Stomach (tissue), 19 donors: ENCODE results near the gene CDADC1. TPM values are rescaled to one million over a fixed set of nuclear protein-coding genes. Genes with fewer than 3 reads are reported as not detected.
A peak's percentile ranks its signal among the peaks of the same experiment; 100 is the strongest.

ENCODE experiments used
- DNase-seq, 2 donors: peaks; one replicate each; pipeline versions ENCODE4 v3.0.0 to v3.0.0-alpha.2; 2013 to 2019
- H3K27ac ChIP-seq, 5 donors: fragments of 200-600 bp in 4 of 5; sonication (generic) in 4 of 5; one replicate each; pipeline ENCODE4 v1.5.1; 2013 to 2019; ENCODE audit warnings: mild to moderate bottlenecking in 1 of 5, moderate library complexity in 1 of 5
- H3K27me3 ChIP-seq, 3 donors: fragments of 200-600 bp; sonication (generic); one replicate each; pipeline ENCODE4 v1.5.1; 2017 to 2019; ENCODE audit warnings: mixed run types in 1 of 3
- H3K36me3 ChIP-seq, 4 donors: fragments of 200-600 bp; sonication (generic); 1 replicate in 3 of 4; 2 replicates in 1 of 4; pipeline ENCODE4 v1.5.1; 2016 to 2019
- H3K4me1 ChIP-seq, 4 donors: fragments of 200-600 bp; sonication (generic); one replicate each; pipeline ENCODE4 v1.5.1; 2016 to 2019
- H3K4me3 ChIP-seq, 4 donors: fragments of 200-600 bp; sonication (generic) in 3 of 4; one replicate each; pipeline ENCODE4 v1.5.1; 2016 to 2019; ENCODE audit warnings: mild to moderate bottlenecking in 1 of 4
- H3K9me3 ChIP-seq, 4 donors: fragments of 200-600 bp; sonication (generic); one replicate each; pipeline ENCODE4 v1.5.1; 2016 to 2019
- CTCF ChIP-seq, 7 experiments: fragments of 450-650 bp in 4 of 7; fragments of 200-600 bp in 3 of 7; sonication (generic) in 3 of 7; IDR thresholded peaks; one replicate each; pipeline ENCODE4 v1.5.1; 2016 to 2019; ENCODE audit warnings: antibody characterized with exemption in 7 of 7, control low read depth in 2 of 7, mild to moderate bottlenecking in 1 of 7
- EP300 ChIP-seq: sonication (generic); formaldehyde crosslinking; IDR thresholded peaks from one replicate; pipeline ENCODE4 v1.6.1; 2017; ENCODE audit warnings: antibody characterized with exemption
- POLR2A ChIP-seq, 4 donors: fragments of 450-650 bp; IDR thresholded peaks; one replicate each; pipeline ENCODE4 v1.6.1; 2016; ENCODE audit warnings: antibody characterized with exemption in 4 of 4, control low read depth in 2 of 4, mild to moderate bottlenecking in 1 of 4, moderate library complexity in 1 of 4
- POLR2AphosphoS5 ChIP-seq, 3 donors: sonication (generic); formaldehyde crosslinking; IDR thresholded peaks; one replicate each; pipeline ENCODE4 v1.6.1; 2016; ENCODE audit warnings: antibody characterized with exemption in 3 of 3
- WGBS, 5 donors: extraction: QIAGEN DNeasy Blood & Tissue Kit in 3 of 5; methylation state at CpG; one replicate each; pipeline versions ENCODE4 v1.1.5 to v1.1.7; 2013 to 2018; 5-methylcytosine and 5-hydroxymethylcytosine counted together
- intact Hi-C: fragments of 100-400 bp; cut with DNase I; formaldehyde crosslinking; loops from one replicate; pipeline ENCODE4 v1.15.1; 2023; ENCODE audit warnings: low total_unique reads
- long read RNA-seq, 10 donors: transcript quantifications; one replicate each; lab custom pipeline, GENCODE V29; 2026
- polyA plus RNA-seq, 3 donors: library from polyadenylated mRNA; stranded (reverse); fragments of 200-250 nt; gene quantifications; one replicate each; pipeline ENCODE4 v1.2.3, GENCODE V29; 2013
- total RNA-seq, 5 donors: library from RNA; depleted of rRNA; stranded (reverse); fragments of >200 nt; gene quantifications; one replicate each; pipeline versions ENCODE4 v1.1.0 to v1.2.3, GENCODE V29; 2014 to 2016
- donor health status: healthy with polysubstance abuse.
- donor health status: Bipolar disorder and iron deficiency.
- donor health status: healthy.

The CDADC1 gene
- total RNA-seq: 10 to 100 TPM; 11.0 to 37.5 (median 18.4) TPM
- 1 to 10 TPM; 4.5 to 5.2 (median 4.7) TPM for polyA plus RNA-seq
- long read RNA-seq, donor 1, partial matches to known transcripts: 0 of 1 reads
- long read RNA-seq, donor 1, other reads (novel, unspliced or antisense): 0 of 1 reads
- long read RNA-seq, donor 2, partial matches to known transcripts: 0 of 2 reads
- long read RNA-seq, donor 2, other reads (novel, unspliced or antisense): 0 of 2 reads
- long read RNA-seq, donor 3: 0 reads
- long read RNA-seq, donor 4: 0 reads
- long read RNA-seq, donor 5, partial matches to known transcripts: 0 of 1 reads
- long read RNA-seq, donor 5, other reads (novel, unspliced or antisense): 0 of 1 reads
- long read RNA-seq, donor 6, partial matches to known transcripts: 7 of 8 reads
- long read RNA-seq, donor 6, other reads (novel, unspliced or antisense): 0 of 8 reads
- long read RNA-seq, donor 7, partial matches to known transcripts: 5 of 5 reads
- long read RNA-seq, donor 7, other reads (novel, unspliced or antisense): 0 of 5 reads
- long read RNA-seq, donor 8, partial matches to known transcripts: 5 of 5 reads
- long read RNA-seq, donor 8, other reads (novel, unspliced or antisense): 0 of 5 reads
- long read RNA-seq, donor 9, partial matches to known transcripts: 0 of 2 reads
- long read RNA-seq, donor 9, other reads (novel, unspliced or antisense): 0 of 2 reads
- long read RNA-seq, donor 10: 0 reads

GRCh38 chr13:49247643-49248621 lies at the start of gene CDADC1:
Gene CDADC1, plus strand, starts transcription at chr13:49247925. Its CDS starts 113 bp downstream, at chr13:49248038.
- no peaks in the 10 kb centered on the region for H3K27me3 ChIP-seq
- H3K4me1 ChIP-seq: peaks cover 0 to 42% (median 16%) of the 10 kb centered on the region in 4 donors
- H3K4me3 ChIP-seq: peak within 1 kb of the TSS; percentile 73 to 83 (median 78)
- TF ChIP-seq CTCF (IDR thresholded peaks at IDR 0.05): peak in 1 of 7 experiments; percentile 17
- TF ChIP-seq POLR2AphosphoS5 (IDR thresholded peaks at IDR 0.05): peak; percentile 97 to 98 (median 97)
- TF ChIP-seq EP300: peak; percentile 56
- peak in 2 of 4 donors; percentile 56 to 78 for TF ChIP-seq POLR2A (IDR thresholded peaks at IDR 0.05)
- H3K9me3 ChIP-seq: no peaks in the 10 kb centered on the region
- H3K27ac ChIP-seq: peak within 1 kb of the TSS; percentile 81 to 94 (median 93)
- intact Hi-C loops: no loop called here
- WGBS, 5 donors: 0 to 1% (median 0%) methylated on average over 48 to 56 of the region's 56 CpGs
- DNase-seq: peak; percentile 98 to 99
- peaks cover 0 to 6% (median 2%) of the 10 kb centered on the region in 4 donors for H3K36me3 ChIP-seq

GRCh38 chr13:49206641-49207040 lies 41.1 kb upstream of the CDADC1 start:
- intact Hi-C loops: no loop called here
- no peaks in the 10 kb centered on the region for H3K27me3 ChIP-seq
- no peak overlapping the region for H3K27ac ChIP-seq
- H3K4me1 ChIP-seq: no peaks in the 10 kb centered on the region
- WGBS, 5 donors: 92 to 96% (median 94%) methylated on average over 3 of the region's 3 CpGs
- no peak for TF ChIP-seq POLR2AphosphoS5 (IDR thresholded peaks at IDR 0.05)
- no peak overlapping the region for H3K4me3 ChIP-seq
- no peak for DNase-seq
- peaks cover 26 to 85% (median 83%) of the 10 kb centered on the region in 4 donors for H3K36me3 ChIP-seq
- H3K9me3 ChIP-seq: no peaks in the 10 kb centered on the region

- H3K27ac ChIP-seq: no peak overlapping the region
- H3K4me3 ChIP-seq: no peak overlapping the region
- peaks cover 19 to 65% (median 63%) of the 10 kb centered on the region in 4 donors for H3K36me3 ChIP-seq
- DNase-seq: no peak
- H3K27me3 ChIP-seq: no peaks in the 10 kb centered on the region
- TF ChIP-seq POLR2A (IDR thresholded peaks at IDR 0.05): no peak
- intact Hi-C loops: no loop called here
- H3K4me1 ChIP-seq: no peaks in the 10 kb centered on the region
- 93 to 98% (median 96%) methylated on average over 4 of the region's 4 CpGs for whole genome bisulfite sequencing, 5 donors
- H3K9me3 ChIP-seq: no peaks in the 10 kb centered on the region
Measured at GRCh38 chr13:49208619-49209018, 39.1 kb upstream of the CDADC1 start.

GRCh38 chr13:49210114-49210513 lies 37.6 kb upstream of the CDADC1 start:
- Histone ChIP-seq H3K4me3 (no peak overlapping the region), H3K27ac (no peak overlapping the region), H3K4me1 (peaks cover 0 to 8% (median 0%) of the 10 kb centered on the region in 4 donors), H3K27me3 (no peaks in the 10 kb centered on the region), H3K9me3 (no peaks in the 10 kb centered on the region), H3K36me3 (peaks cover 13 to 50% (median 48%) of the 10 kb centered on the region in 4 donors)
- intact Hi-C loops: no loop called here
- TF ChIP-seq CTCF (IDR thresholded peaks at IDR 0.05) (no peak), POLR2A (IDR thresholded peaks at IDR 0.05) (no peak), POLR2AphosphoS5 (IDR thresholded peaks at IDR 0.05) (no peak), EP300 (no peak)
- no peak for DNase-seq
- 86 to 100% (median 88%) methylated on average over 1 of the region's 1 CpG for WGBS, 5 donors
